Measurements from ENCODE around the gene B3GALNT2. TPM values are rescaled to one million over a fixed set of nuclear protein-coding genes. Genes with fewer than 3 reads are reported as not detected.

B3GALNT2 gene
- total RNA-seq, 4 donors from 2014 or later, result 28.8 to 35.3 (median 32.4) TPM

DNA sequence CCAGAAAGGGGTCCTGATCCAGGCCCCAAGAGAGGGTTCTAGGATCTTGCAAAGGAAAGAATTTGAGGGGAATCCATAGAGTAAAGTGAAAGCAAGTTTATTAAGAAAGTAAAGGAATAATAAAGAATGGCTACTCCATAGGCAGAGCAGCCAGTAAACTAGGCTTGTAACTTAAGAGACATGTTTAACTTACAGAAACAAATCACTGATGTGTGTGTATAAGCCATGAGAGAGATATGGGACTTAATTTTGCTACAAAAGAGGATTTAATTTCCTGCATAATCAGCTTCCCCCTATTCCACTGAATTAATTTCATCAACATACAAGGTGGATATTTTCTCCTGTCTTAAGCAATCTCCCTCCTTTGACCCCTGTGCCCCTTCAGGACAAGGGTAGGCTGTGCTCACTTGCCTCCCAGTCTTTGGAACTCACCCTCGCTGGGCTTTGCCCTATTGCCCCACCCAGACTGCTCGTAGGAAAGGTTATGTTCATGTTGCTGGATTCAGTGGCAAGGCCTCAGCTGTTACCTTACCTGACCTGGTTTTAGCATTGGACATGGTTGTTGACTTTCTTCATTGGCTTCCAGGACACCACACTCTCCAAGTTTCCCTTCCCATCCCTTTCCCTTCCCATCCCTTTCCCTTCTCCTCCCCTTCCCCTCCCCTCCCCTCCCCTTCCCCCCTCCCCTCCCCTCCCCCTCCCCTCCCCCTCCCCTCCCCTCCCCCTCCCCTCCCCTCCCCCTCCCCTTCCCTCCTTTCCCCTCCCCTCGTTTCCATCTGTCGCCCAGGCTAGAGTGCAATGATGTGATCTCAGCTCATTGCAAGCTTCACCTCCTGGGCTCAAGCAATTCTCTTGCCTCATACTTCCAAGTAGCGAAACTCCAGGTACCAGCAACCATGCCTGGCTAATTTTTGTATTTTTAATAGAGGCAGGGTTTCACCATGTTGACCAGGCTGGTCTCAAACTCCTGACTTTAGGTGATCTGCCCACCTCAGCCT is 92.5 kb downstream of the B3GALNT2 start:
- in situ Hi-C loops (cut with MboI; ENCODE audit: low sequenced_read_pairs in 4 of 4), result loop anchor here (10.0 to 25.0 kb wide), 5 partner anchors 87 to 317 kb away; partner anchors contain the start of genes ARID4B (in 1 of the 4) and GGPS1 (in 1 of the 4)
- H3K9me3 ChIP-seq, result no peaks in the 10 kb centered on the region
- H3K4me3 ChIP-seq, result no peak overlapping the region
- peaks cover 16 to 26% of the 10 kb centered on the region in 2 donors for H3K4me1 ChIP-seq
- peak; percentile 83 to 94 for ATAC-seq
- intact Hi-C loops (cut with DNase I; ENCODE audit: low total_unique reads), result loop anchor here (10.0 kb wide), 1 partner anchor 927 kb away; no protein-coding TSS in a partner anchor
- no peaks in the 10 kb centered on the region for H3K36me3 ChIP-seq
- peak; percentile 32 to 61 for DNase-seq
- H3K27ac ChIP-seq, result peak overlapping the region; percentile 9 to 67 (median 35)
- H3K27me3 ChIP-seq, result no peaks in the 10 kb centered on the region
- TF ChIP-seq POLR2A (IDR thresholded peaks at IDR 0.05), result no peak
- TF ChIP-seq, protein P1, sequence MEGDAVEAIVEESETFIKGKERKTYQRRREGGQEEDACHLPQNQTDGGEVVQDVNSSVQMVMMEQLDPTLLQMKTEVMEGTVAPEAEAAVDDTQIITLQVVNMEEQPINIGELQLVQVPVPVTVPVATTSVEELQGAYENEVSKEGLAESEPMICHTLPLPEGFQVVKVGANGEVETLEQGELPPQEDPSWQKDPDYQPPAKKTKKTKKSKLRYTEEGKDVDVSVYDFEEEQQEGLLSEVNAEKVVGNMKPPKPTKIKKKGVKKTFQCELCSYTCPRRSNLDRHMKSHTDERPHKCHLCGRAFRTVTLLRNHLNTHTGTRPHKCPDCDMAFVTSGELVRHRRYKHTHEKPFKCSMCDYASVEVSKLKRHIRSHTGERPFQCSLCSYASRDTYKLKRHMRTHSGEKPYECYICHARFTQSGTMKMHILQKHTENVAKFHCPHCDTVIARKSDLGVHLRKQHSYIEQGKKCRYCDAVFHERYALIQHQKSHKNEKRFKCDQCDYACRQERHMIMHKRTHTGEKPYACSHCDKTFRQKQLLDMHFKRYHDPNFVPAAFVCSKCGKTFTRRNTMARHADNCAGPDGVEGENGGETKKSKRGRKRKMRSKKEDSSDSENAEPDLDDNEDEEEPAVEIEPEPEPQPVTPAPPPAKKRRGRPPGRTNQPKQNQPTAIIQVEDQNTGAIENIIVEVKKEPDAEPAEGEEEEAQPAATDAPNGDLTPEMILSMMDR (IDR thresholded peaks at IDR 0.05 in 4 of 5, conservative IDR thresholded peaks at IDR 0.05 in 1 of 5), result no peak

DNA sequence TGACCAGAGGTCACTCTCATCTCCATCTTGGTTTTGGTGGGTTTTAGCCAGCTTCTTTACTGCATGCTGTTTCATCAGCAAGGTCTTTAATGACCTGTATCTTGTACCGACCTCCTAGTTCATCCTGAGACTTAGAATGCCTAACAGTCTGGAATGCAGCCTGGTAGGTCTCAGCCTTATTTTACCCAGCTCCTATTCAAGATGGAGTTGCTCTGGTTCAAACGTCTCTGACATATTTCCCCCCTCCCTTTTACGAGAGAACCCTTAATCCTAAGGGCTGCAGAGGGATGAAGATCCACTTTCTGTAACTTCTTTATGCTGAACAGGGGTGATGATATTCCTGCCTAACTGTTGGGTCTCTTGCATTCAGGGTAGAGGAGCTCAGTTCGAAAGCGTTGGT is 93.8 kb downstream of the B3GALNT2 start:
- in situ Hi-C loops (cut with MboI; ENCODE audit: low sequenced_read_pairs in 4 of 4), result loop anchor here (10.0 to 25.0 kb wide), 5 partner anchors 86 to 316 kb away; partner anchors contain the start of genes ARID4B (in 1 of the 4) and GGPS1 (in 1 of the 4)
- H3K27me3 ChIP-seq, result no peaks in the 10 kb centered on the region
- no peak for TF ChIP-seq POLR2A (IDR thresholded peaks at IDR 0.05)
- TF ChIP-seq, protein P1 (IDR thresholded peaks at IDR 0.05 in 4 of 5, conservative IDR thresholded peaks at IDR 0.05 in 1 of 5), result no peak

DNA sequence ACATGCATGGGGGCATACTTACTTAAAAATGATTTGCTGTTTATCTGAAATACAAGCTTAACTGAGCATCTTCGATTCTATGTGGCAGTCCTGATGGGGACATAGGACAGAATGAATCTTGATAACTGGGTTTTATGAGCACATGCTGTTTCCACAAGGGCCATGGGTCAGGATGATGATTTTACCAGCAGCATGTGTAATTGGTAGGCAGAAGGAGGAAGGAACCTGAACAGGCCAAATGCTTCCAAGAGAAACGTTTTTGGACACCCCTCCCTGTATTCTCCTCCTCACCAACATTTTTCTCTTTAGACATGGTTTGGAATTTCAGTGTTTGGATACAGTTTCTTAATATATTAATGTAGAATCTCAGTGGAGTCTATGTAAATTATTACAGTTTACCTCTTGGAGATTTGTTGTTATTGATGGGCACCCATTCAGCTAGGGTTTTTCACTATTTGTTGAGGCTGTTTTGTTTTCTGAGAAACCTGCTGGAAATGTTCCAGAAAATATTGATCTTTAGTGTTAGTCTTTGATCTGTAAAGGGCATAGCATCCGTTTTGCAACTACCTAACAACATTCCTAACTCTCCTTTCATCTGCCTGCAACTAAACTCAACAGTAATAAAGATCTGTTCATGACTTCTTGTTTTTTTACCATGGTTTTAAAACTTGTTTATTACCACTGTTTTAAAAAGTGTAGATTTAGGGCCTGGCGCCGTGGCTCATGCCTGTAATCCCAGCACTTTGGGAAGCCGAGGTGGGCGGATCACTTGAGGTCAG is 95.0 kb downstream of the B3GALNT2 start:
- H3K4me3 ChIP-seq, result no peak overlapping the region
- intact Hi-C loops (cut with DNase I; ENCODE audit: low total_unique reads), result no loop called here
- H3K27me3 ChIP-seq, result no peaks in the 10 kb centered on the region
- H3K36me3 ChIP-seq, result no peaks in the 10 kb centered on the region
- ATAC-seq, result no peak
- TF ChIP-seq POLR2A (IDR thresholded peaks at IDR 0.05), result no peak
- TF ChIP-seq, protein P1 (IDR thresholded peaks at IDR 0.05 in 4 of 5, conservative IDR thresholded peaks at IDR 0.05 in 1 of 5), result no peak
- H3K9me3 ChIP-seq, result no peaks in the 10 kb centered on the region
- in situ Hi-C loops (cut with MboI; ENCODE audit: low sequenced_read_pairs in 4 of 4), result loop anchor here in 1 of 4 donors (25.0 kb wide), 1 partner anchor 297 kb away; no protein-coding TSS in a partner anchor
- no peak overlapping the region for H3K27ac ChIP-seq
- peaks cover 16 to 21% of the 10 kb centered on the region in 2 donors for H3K4me1 ChIP-seq
- no peak for DNase-seq

More for the DNA sequence above, 93.8 kb downstream of the B3GALNT2 start:
- no peaks in the 10 kb centered on the region for H3K9me3 ChIP-seq
- no peaks in the 10 kb centered on the region for H3K36me3 ChIP-seq
- H3K4me3 ChIP-seq, result no peak overlapping the region
- DNase-seq (no peak), ATAC-seq (no peak)
- H3K4me1 ChIP-seq, result peaks cover 16 to 26% of the 10 kb centered on the region in 2 donors
- intact Hi-C loops (cut with DNase I; ENCODE audit: low total_unique reads), result loop anchor here (10.0 kb wide), 1 partner anchor 926 kb away; no protein-coding TSS in a partner anchor
- peak overlapping the region in 1 of 4 donors; percentile 50 for H3K27ac ChIP-seq

DNA sequence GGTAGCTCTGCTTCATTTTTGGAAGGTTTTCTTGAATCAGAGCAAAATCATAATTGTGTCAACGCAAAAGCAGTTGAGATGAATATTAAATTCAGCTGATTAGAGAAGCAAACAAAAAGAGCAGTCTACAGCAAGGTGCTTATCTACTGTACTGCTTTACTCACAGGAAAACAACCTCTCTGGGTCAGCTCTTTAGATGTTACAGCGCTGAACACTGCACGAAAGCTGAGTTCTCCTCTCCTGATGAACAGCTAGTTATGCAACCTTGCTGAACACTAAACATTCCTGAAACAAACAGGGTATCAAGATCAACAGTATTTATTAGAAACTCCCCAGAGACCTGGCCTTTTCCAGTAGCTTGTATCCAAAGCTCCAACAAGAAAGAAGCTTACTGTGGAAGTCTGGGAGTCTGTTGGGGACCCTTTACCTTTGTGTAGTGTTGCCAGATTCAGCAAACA is 95.7 kb downstream of the B3GALNT2 start:
- ATAC-seq (no peak), DNase-seq (no peak)
- H3K9me3 ChIP-seq, result no peaks in the 10 kb centered on the region
- peaks cover 16 to 21% of the 10 kb centered on the region in 2 donors for H3K4me1 ChIP-seq
- intact Hi-C loops (cut with DNase I; ENCODE audit: low total_unique reads), result no loop called here
- H3K27ac ChIP-seq, result no peak overlapping the region
- H3K36me3 ChIP-seq, result peaks cover 0 to 4% of the 10 kb centered on the region in 2 donors
- in situ Hi-C loops (cut with MboI; ENCODE audit: low sequenced_read_pairs in 4 of 4), result loop anchor here in 1 of 4 donors (25.0 kb wide), 1 partner anchor 296 kb away; no protein-coding TSS in a partner anchor
- TF ChIP-seq, protein P1 (IDR thresholded peaks at IDR 0.05 in 4 of 5, conservative IDR thresholded peaks at IDR 0.05 in 1 of 5), result no peak
- no peak for TF ChIP-seq POLR2A (IDR thresholded peaks at IDR 0.05)
- H3K27me3 ChIP-seq, result no peaks in the 10 kb centered on the region
- H3K4me3 ChIP-seq, result no peak overlapping the region
